Stimulated activated CD4-positive, alpha-beta T cell treated with anti-CD3 and anti-CD28 coated beads, TNF-alpha, amount 100 ng/mL, for 24 hours (primary cell): Measurements from ENCODE around the gene MAML1.

Source experiments
- DNase-seq, 3 experiments: peaks; one replicate each; pipeline ENCODE4 v3.0.0-alpha.2; 2020; ENCODE audit warnings: low read depth in 3 of 3

Gene MAML1

DNA sequence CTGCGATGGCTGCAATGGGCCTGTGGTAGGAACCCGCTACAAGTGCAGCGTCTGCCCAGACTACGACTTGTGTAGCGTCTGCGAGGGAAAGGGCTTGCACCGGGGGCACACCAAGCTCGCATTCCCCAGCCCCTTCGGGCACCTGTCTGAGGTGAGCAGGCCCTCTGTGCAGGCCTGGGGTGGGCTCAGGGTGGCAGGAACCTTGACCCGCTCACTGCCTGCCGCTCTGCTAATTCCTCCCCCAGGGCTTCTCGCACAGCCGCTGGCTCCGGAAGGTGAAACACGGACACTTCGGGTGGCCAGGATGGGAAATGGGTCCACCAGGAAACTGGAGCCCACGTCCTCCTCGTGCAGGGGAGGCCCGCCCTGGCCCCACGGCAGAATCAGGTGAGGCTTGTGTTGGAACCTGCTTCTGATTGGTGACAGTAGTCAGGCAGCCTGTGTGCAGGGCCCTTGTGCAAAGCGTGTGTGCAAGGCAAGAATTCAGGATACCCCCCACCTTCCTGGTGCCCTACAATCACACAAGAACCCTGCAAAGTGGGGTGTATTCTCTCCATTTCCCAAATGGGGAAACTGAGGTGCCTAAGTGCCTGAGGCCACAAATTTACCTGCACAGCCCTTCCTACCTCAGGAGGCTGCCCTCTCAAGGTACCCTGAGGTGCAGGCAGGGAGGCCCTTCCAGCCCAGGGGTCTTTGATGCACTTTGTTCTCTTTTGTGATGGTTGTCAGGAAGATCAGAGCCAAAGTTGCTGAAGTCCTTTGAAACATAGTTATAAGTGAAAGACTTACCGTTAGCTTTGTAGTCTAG lies 91.5 kb downstream of the MAML1 start:
- DNase-seq: no peak

DNA sequence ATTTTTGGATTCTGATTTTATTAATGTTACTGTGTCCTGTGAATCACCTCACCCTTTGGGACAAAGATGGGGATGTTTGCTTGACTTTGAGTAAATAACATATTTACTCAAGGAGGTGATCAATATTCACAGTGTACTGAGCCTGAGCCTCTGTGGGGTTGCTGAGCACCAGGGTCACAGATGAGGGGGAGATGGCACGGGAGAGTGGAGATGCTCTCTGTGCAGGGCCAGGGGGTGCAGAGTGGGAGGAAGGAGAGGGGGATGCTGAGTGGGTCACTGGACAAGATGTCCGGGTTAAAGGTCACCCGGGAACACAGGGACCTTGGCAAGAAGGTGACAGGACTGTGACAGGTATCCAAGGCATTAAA lies 92.1 kb downstream of the MAML1 start:
- DNase-seq: no peak

DNA sequence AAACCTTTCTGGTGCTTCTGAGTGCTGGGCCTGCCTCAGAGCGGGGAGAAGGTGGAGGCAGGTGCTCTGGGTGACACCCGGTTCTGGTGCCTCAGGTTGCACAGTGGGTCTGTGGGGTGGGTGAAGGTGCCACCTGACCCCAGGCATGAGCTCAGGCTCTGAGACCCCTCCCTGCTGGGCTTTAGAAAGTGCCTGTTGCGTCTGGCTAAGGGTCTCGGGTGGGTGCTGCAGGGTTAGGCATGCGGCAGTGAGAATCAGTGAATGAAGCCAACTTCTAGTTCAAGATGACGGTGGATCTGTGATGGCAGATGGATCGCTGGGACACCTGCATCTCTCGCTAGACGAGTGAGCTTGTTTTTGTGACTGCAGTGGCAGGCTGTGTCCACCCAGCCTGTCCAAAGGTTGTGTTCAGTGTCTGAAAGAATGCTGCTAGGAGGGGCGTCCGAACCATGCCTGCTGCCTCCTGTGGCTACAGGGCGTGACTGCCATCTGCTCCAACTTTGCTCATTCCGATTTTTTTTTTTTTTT lies 93.1 kb downstream of the MAML1 start:
- DNase-seq: no peak
